Erythroblast (primary cell): ENCODE data around the gene TENM4.

ENCODE experiments used
- GATA1 ChIP-seq: IDR thresholded peaks from 2 replicates; pipeline ENCODE4 v1.6.1; 2011; ENCODE audit warnings: low read depth, mild to moderate bottlenecking, control low read depth, low read length, moderate library complexity
- POLR2A ChIP-seq: IDR thresholded peaks from 2 replicates; pipeline ENCODE4 v1.6.1; 2011; ENCODE audit warnings: mild to moderate bottlenecking, low read length

DNA sequence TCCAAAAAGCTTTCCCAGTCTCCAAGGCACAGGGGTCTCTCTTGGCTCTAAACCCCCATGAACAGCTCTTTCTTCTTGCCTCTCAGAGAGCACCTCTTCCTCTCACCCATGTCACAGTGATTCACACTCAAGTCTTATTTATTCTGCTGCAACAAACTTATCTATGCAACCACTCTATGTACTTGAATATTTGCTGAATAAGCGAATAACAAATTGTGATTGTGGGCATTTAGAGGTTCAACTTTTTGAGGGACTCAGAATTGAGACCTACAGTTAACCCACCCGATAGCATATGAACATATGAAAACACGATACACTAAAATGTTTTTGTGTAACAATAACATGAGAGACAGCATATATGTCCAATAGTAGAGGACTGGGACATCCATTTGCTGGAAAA lies 729.1 kb downstream of the TENM4 start:
- TF ChIP-seq POLR2A (no peak), GATA1 (no peak)
